H9 (cell line): ENCODE results near the gene APBB2. TPM values are rescaled to one million over a fixed set of nuclear protein-coding genes. Genes with fewer than 3 reads are reported as not detected.

Experiments used
- DNase-seq: peaks from one replicate; pipeline ENCODE4 v3.0.0-alpha.2; 2017
- H2AFZ ChIP-seq: one replicate; pipeline ENCODE4 v1.6.1; 2013; ENCODE audit warnings: mild to moderate bottlenecking, low read length, control low read depth, moderate library complexity
- H2AK5ac ChIP-seq: 2 replicates; pipeline ENCODE4 v1.6.1; 2013; ENCODE audit warnings: low read length, control low read depth, mixed read lengths; ENCODE audit not compliant: insufficient read length
- H2BK120ac ChIP-seq: one replicate; pipeline ENCODE4 v1.6.1; 2013; ENCODE audit warnings: low read depth, mild to moderate bottlenecking, low read length, control low read depth, inconsistent platforms; ENCODE audit not compliant: poor library complexity, severe bottlenecking
- H2BK12ac ChIP-seq: 2 replicates; pipeline ENCODE4 v1.6.1; 2013; ENCODE audit warnings: low read length, control low read depth, mixed read lengths, low read depth; ENCODE audit not compliant: insufficient read length
- H2BK15ac ChIP-seq: 2 replicates; pipeline ENCODE4 v1.6.1; 2013; ENCODE audit warnings: low read depth, low read length, control low read depth
- H2BK20ac ChIP-seq: one replicate; pipeline ENCODE4 v1.6.1; 2013; ENCODE audit warnings: low read depth, mild to moderate bottlenecking, low read length, control low read depth, inconsistent platforms; ENCODE audit not compliant: poor library complexity, severe bottlenecking
- H2BK5ac ChIP-seq: 2 replicates; pipeline ENCODE4 v1.6.1; 2013; ENCODE audit warnings: low read length, control low read depth, mixed read lengths; ENCODE audit not compliant: insufficient read length
- H3K14ac ChIP-seq: 2 replicates; pipeline ENCODE4 v1.6.1; 2013; ENCODE audit warnings: low read length, control low read depth; ENCODE audit not compliant: insufficient read depth
- H3K18ac ChIP-seq: 2 replicates; pipeline ENCODE4 v1.6.1; 2013; ENCODE audit warnings: low read depth, mild to moderate bottlenecking, mixed read lengths, low read length, control low read depth; ENCODE audit not compliant: insufficient read length
- H3K23ac ChIP-seq: 2 replicates; pipeline ENCODE4 v1.6.1; 2013; ENCODE audit warnings: low read length, control low read depth, mixed read lengths, low read depth; ENCODE audit not compliant: insufficient read length
- H3K23me2 ChIP-seq: 2 replicates; pipeline ENCODE4 v1.6.1; 2013; ENCODE audit warnings: low read depth, mild to moderate bottlenecking, mixed read lengths, low read length, control low read depth; ENCODE audit not compliant: insufficient read length, poor library complexity, severe bottlenecking
- H3K27ac ChIP-seq: 2 replicates; pipeline ENCODE4 v1.5.1; 2013; ENCODE audit warnings: low read length, control low read depth, mixed read lengths, low read depth; ENCODE audit not compliant: insufficient read length
- H3K27me3 ChIP-seq: 2 replicates; pipeline ENCODE4 v1.6.1; 2013; ENCODE audit warnings: low read length, control low read depth, inconsistent platforms; ENCODE audit not compliant: insufficient read depth
- H3K4ac ChIP-seq: 2 replicates; pipeline ENCODE4 v1.6.1; 2013; ENCODE audit warnings: low read depth, mild to moderate bottlenecking, control low read depth, inconsistent platforms, low read length, moderate library complexity
- H3K4me1 ChIP-seq: 2 replicates; pipeline ENCODE4 v1.6.1; 2013; ENCODE audit warnings: low read length, control low read depth, inconsistent platforms; ENCODE audit not compliant: insufficient read depth
- H3K4me2 ChIP-seq: 2 replicates; pipeline ENCODE4 v1.6.1; 2013; ENCODE audit warnings: low read length, control low read depth, mixed read lengths; ENCODE audit not compliant: insufficient read length, insufficient read depth
- H3K56ac ChIP-seq: 2 replicates; pipeline ENCODE4 v1.6.1; 2013; ENCODE audit warnings: low read depth, mild to moderate bottlenecking, mixed read lengths, low read length, control low read depth; ENCODE audit not compliant: insufficient read length
- H3K79me1 ChIP-seq: 2 replicates; pipeline ENCODE4 v1.6.1; 2013; ENCODE audit warnings: low read depth, mild to moderate bottlenecking, moderate library complexity, low read length, control low read depth, inconsistent platforms; ENCODE audit not compliant: insufficient read depth, poor library complexity, severe bottlenecking
- H3K79me2 ChIP-seq: 2 replicates; pipeline ENCODE4 v1.6.1; 2013; ENCODE audit warnings: low read length, control low read depth, inconsistent platforms; ENCODE audit not compliant: insufficient read depth
- H3K9ac ChIP-seq: 2 replicates; pipeline ENCODE4 v1.6.1; 2013; ENCODE audit warnings: low read length, control low read depth, mixed read lengths; ENCODE audit not compliant: insufficient read length; ENCODE audit errors: extremely low read depth
- H3K9me3 ChIP-seq: one replicate; pipeline ENCODE4 v1.6.1; 2013; ENCODE audit warnings: low read depth, low read length, inconsistent platforms; ENCODE audit not compliant: control insufficient read depth
- H3T11ph ChIP-seq: one replicate; pipeline ENCODE4 v1.6.1; 2013; ENCODE audit warnings: mild to moderate bottlenecking, low read length, control low read depth, inconsistent platforms
- H4K20me1 ChIP-seq: one replicate; pipeline ENCODE4 v1.6.1; 2013; ENCODE audit not compliant: control insufficient read depth, insufficient read length, insufficient read depth
- H4K5ac ChIP-seq: 2 replicates; pipeline ENCODE4 v1.6.1; 2013; ENCODE audit warnings: low read depth, mild to moderate bottlenecking, mixed read lengths, low read length, control low read depth; ENCODE audit not compliant: insufficient read length
- H4K8ac ChIP-seq: replicated peaks from 2 replicates; pipeline ENCODE4 v1.6.1; 2013; ENCODE audit warnings: low read length, control low read depth, mixed read lengths, low read depth; ENCODE audit not compliant: insufficient read length
- H4K91ac ChIP-seq: 2 replicates; pipeline ENCODE4 v1.6.1; 2013; ENCODE audit warnings: low read depth, mild to moderate bottlenecking, moderate library complexity, mixed read lengths, low read length, control low read depth; ENCODE audit not compliant: insufficient read length
- H3K27ac Mint-ChIP-seq, 3 experiments: 2 replicates in 2 of 3; 3 replicates in 1 of 3; pipeline ENCODE4 v1.8.0; 2020 to 2021; ENCODE audit warnings: mixed read lengths in 3 of 3, mild to moderate bottlenecking in 1 of 3, moderate library complexity in 1 of 3
- H3K27me3 Mint-ChIP-seq: 2 replicates; pipeline ENCODE4 v1.8.0; 2021; ENCODE audit warnings: low read depth, mild to moderate bottlenecking, moderate library complexity, mixed read lengths
- H3K36me3 Mint-ChIP-seq, 3 experiments: 2 replicates in 2 of 3; 3 replicates in 1 of 3; pipeline ENCODE4 v1.8.0; 2020 to 2021; ENCODE audit warnings: low read depth in 3 of 3, mixed read lengths in 3 of 3; ENCODE audit not compliant: insufficient read depth in 1 of 3
- H3K4me1 Mint-ChIP-seq, 2 experiments: 2 replicates each; pipeline ENCODE4 v1.8.0; 2020; ENCODE audit warnings: mixed read lengths in 2 of 2
- H3K4me3 Mint-ChIP-seq, 2 experiments: 2 replicates in 1 of 2; 3 replicates in 1 of 2; pipeline ENCODE4 v1.8.0; 2020 to 2021; ENCODE audit warnings: mild to moderate bottlenecking in 2 of 2, mixed read lengths in 2 of 2, moderate library complexity in 1 of 2
- H3K9me3 Mint-ChIP-seq, 2 experiments: 2 replicates in 1 of 2; 3 replicates in 1 of 2; pipeline ENCODE4 v1.8.0; 2020; ENCODE audit warnings: mild to moderate bottlenecking in 2 of 2, mixed read lengths in 2 of 2, moderate library complexity in 1 of 2
- WGBS: extraction: QIAGEN DNeasy Blood & Tissue Kit; methylation state at CpG from one replicate; pipeline ENCODE4 v1.1.7; 2013; ENCODE audit warnings: missing lambda C conversion rate, low lambda C conversion rate, mixed read lengths; ENCODE audit not compliant: insufficient read length; ENCODE audit errors: extremely low coverage; 5-methylcytosine and 5-hydroxymethylcytosine counted together
- total RNA-seq: library from RNA; stranded (reverse); gene quantifications from 2 replicates; pipeline ENCODE4 v1.2.1, GENCODE V29; 2021
- TF ChIP-seq, protein P1 (sequence below): fragments of 200-600 bp; sonication (generic); conservative IDR thresholded peaks from 3 replicates; pipeline ENCODE4 v1.8.0; 2021; ENCODE audit warnings: antibody characterized with exemption, mild to moderate bottlenecking

The APBB2 gene
- total RNA-seq, 1 experiment from 2014 or later: 39.6 TPM

DNA sequence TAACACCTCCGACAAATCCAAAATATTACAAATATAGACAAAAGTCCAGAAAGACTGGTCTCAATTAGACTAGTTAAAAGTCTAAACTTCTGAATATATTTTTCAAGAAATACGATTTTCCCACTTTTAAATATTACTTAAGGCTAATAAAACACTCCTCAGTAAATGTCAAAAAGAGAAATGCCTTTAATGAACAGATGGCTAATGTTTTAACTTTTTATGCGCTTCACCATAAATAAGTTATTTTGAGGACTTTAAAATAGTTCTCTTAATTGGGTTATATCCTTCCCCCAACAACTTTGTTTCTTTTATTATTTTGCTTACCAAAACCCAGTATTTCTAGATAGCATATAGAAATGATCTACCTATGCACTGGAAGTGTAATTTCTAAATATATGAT lies 201.4 kb downstream of the APBB2 start:
- Histone ChIP-seq H3K27ac (no peak overlapping the region), H3K4ac (no peak overlapping the region), H3K14ac (no peak overlapping the region), H3K79me1 (no peaks in the 10 kb centered on the region), H2BK20ac (no peak overlapping the region), H3K79me2 (no peaks in the 10 kb centered on the region), H4K8ac (no peak overlapping the region), H2AFZ (no peak overlapping the region), H2BK120ac (no peak overlapping the region), H3K9me3 (no peaks in the 10 kb centered on the region), H4K91ac (no peak overlapping the region), H2BK15ac (no peak overlapping the region), H3K56ac (no peak overlapping the region), H2AK5ac (no peak overlapping the region), H3K9ac (no peak overlapping the region), H3K18ac (no peak overlapping the region), H2BK5ac (no peak overlapping the region), H3T11ph (no peak overlapping the region), H3K4me2 (no peak overlapping the region), H3K23ac (no peak overlapping the region), H3K27me3 (no peaks in the 10 kb centered on the region), H4K20me1 (no peaks in the 10 kb centered on the region), H3K23me2 (no peaks in the 10 kb centered on the region), H2BK12ac (no peak overlapping the region), H4K5ac (no peak overlapping the region), H3K4me1 (peaks cover 5% of the 10 kb centered on the region; the same call in 1 of the 2 replicates)
- TF ChIP-seq, protein P1, sequence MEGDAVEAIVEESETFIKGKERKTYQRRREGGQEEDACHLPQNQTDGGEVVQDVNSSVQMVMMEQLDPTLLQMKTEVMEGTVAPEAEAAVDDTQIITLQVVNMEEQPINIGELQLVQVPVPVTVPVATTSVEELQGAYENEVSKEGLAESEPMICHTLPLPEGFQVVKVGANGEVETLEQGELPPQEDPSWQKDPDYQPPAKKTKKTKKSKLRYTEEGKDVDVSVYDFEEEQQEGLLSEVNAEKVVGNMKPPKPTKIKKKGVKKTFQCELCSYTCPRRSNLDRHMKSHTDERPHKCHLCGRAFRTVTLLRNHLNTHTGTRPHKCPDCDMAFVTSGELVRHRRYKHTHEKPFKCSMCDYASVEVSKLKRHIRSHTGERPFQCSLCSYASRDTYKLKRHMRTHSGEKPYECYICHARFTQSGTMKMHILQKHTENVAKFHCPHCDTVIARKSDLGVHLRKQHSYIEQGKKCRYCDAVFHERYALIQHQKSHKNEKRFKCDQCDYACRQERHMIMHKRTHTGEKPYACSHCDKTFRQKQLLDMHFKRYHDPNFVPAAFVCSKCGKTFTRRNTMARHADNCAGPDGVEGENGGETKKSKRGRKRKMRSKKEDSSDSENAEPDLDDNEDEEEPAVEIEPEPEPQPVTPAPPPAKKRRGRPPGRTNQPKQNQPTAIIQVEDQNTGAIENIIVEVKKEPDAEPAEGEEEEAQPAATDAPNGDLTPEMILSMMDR: no peak
- peaks cover 0 to 8% (median 3%) of the 10 kb centered on the region in 3 experiments; a peak in 3 of 7 replicates for H3K36me3 Mint-ChIP-seq
- WGBS: no CpG with 5 or more reads among the region's 3 CpGs
- 0 out of 5 replicates have a peak, but pooled peaks cover 0 to under 1% of the 10 kb centered on the region in 2 experiments for H3K9me3 Mint-ChIP-seq
- peaks cover 11 to 13% of the 10 kb centered on the region in 2 experiments for H3K4me1 Mint-ChIP-seq
- no peak overlapping the region for H3K27ac Mint-ChIP-seq
- no peak for DNase-seq
- H3K27me3 Mint-ChIP-seq: no peaks in the 10 kb centered on the region
- no peak overlapping the region for H3K4me3 Mint-ChIP-seq
